Peyer's patch (tissue), 4 donors: ENCODE measurements around the gene ZNF813.

ENCODE experiments used
- CTCF ChIP-seq, 6 experiments: fragments of 450-650 bp in 4 of 6; fragments of 200-600 bp in 2 of 6; sonication (generic) in 1 of 6; IDR thresholded peaks; one replicate each; pipeline ENCODE4 v1.5.1; 2017 to 2019; ENCODE audit warnings: antibody characterized with exemption in 6 of 6, mild to moderate bottlenecking in 3 of 6, moderate library complexity in 1 of 6
- POLR2A ChIP-seq, 2 donors: fragments of 450-650 bp; IDR thresholded peaks; one replicate each; pipeline ENCODE4 v1.5.1; 2017; ENCODE audit warnings: antibody characterized with exemption in 2 of 2, mild to moderate bottlenecking in 2 of 2, moderate library complexity in 2 of 2

- TF ChIP-seq CTCF (IDR thresholded peaks at IDR 0.05), result no peak
- TF ChIP-seq POLR2A (IDR thresholded peaks at IDR 0.05), result no peak
Measured at GRCh38 chr19:53432088-53432661, 35.4 kb upstream of the ZNF813 start.
